HG02884 (cell line): ENCODE measurements around the gene TMEM263.
"Not testable (repeated sequence)": the region's sequence is repeated elsewhere in the genome, so short reads cannot be mapped to it uniquely, and the experiment has no call there.

Experiments
- ATAC-seq: cut with Tn5 transposase; IDR thresholded peaks from one replicate; pipeline ENCODE4 v1.9.1; 2021; ENCODE audit warnings: mild to moderate bottlenecking, moderate library complexity; ENCODE audit not compliant: unreplicated experiment

The TMEM263 gene

DNA sequence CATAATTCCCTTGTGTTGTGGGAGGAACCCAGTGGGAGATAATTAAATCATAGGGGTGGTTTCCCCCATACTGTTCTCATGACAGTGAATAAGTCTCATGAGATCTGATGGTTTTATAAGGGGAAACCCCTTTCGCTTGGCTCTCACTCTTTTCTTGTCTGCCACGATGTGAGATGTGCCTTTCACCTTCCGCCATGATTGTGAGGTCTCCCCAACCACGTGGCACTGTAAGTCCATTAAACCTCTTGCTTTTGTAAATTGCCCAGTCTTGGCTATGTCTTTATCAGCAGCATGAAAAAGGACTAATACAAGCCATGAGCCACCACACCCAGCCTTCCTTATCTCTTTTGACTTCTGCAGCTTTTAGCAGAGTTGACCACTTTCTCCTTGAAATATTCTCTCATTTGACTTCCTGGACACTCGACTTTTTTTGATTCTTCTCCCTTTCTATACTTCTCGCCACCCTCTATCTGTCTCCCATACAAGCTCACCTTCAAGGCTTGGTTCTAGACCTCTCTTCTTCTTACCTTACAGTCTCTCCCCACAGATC lies 29.0 kb downstream of the TMEM263 start:
- no peak for ATAC-seq

GRCh38 chr12:106985479-106985878 lies 29.8 kb downstream of the TMEM263 start:
- ATAC-seq, result no peak

- ATAC-seq, result no peak
Observed at GRCh38 chr12:106986135-106986534, 30.4 kb downstream of the TMEM263 start.

DNA sequence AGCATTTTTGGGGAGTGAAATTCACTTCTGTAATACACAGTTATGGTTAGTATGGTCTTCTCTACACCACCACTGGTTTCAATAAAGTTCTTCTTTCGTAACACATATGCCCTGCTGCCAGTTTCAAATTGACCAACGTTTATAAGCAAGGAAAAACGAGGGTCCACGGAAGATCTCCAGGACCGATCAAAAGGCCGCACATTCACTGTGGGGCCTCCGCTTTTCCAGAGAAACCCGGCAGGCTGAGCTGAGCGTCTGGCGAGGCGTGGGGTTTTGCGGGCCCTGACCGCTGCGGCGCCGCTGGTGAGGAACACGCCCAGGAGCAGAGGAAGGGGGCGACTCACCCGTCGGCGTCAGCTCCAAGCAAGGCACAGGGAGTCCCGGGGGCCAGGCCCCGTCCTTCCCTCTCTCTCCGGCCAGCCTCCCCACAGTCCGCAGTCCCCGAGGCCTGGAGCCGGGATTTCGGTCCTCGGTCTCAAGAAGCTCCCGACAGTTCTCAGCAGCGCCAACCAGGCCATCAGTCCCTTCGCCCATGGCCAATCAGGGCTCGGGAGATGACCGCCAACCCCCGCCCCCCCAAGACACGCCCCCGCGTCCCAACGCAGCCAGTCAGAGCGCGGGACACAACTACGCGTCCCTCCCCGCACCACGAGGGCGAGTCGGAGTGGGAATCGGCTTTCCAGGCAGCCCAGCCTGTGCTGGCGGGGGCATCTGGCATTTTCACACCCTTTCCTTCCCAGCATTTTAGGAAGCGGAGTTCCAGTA lies 31.1 kb downstream of the TMEM263 start, which contains the start of gene MTERF2:
Gene MTERF2 (minus strand): TSS at position 522 of the 765 bp plus-strand sequence. CDS start 8,432 bp downstream, outside the sequence.
- peak; percentile 87 for ATAC-seq

GRCh38 chr12:106987846-106988245 lies 32.1 kb downstream of the TMEM263 start:
- no peak for ATAC-seq

DNA sequence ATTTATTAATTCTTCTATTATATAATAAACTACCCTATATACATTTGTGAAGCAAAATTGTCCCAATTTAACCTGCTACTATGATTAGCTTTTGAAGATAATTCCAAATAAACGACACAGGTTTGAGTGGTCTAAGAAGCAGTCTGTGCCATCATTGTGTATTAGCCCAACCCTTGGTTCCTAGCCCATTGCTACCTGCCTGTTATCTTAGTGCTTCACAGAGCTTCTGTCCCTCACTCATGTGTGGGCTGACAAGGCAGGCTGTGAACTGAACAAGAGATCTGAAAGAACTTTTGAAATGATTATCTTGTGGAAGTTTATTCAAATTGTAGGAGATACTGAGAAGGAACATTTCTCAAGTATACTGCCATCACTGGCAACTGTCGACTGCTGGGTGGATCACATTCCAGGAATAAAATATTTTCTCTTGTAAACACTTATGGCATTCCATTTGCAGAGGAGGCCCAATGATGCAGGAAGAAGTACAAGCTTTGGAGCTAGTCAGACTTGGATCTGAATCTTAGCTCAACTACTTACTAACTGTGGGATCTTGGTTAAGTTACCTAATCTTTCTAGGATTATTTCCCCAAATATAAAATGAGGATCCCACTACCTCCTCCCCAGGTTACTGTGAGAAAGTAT lies 39.0 kb downstream of the TMEM263 start:
- ATAC-seq, result no peak

- not testable (repeated sequence) for ATAC-seq
Observed at GRCh38 chr12:106996102-106996501, 40.4 kb downstream of the TMEM263 start.

DNA sequence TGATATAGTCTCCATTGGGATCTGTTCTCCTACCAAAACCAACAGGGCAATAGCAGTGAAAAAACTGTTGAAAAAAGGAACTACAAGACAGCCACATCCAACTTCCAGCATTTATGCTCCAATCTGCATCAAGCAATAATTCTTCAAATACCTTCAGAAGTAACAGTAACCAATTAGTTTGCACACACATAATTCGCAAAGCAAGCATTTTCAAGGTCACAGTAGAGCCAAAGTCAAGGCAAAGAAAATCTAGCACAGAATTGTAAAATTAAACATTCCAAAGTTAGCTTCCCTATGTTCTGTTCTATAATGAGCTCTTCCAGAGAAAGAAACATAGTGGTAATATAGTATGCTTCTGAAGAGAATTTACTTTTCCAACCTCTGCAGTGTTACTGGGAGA lies 42.2 kb downstream of the TMEM263 start:
- ATAC-seq, result no peak

- ATAC-seq, result no peak
Observed at GRCh38 chr12:106999446-106999845, 43.7 kb downstream of the TMEM263 start.

DNA sequence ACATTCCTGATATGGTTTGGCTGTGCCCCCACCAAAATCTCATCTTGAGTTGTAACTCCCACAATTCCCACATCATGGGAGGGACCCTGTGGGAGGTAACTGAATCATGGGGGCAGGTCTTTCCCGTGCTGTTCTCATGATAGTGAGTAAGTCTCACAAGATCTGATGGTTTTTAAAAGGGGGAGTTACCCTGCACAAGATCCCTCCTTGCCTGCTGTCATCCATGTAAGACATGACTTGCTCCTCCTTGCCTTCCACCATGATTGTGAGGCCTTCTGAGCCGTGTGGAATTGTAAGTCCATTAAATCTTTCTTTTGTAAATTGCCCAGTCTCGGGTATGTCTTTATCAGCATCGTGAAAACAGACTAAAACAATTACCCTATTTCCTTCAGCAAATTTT lies 47.0 kb downstream of the TMEM263 start:
- not testable (repeated sequence) for ATAC-seq

DNA sequence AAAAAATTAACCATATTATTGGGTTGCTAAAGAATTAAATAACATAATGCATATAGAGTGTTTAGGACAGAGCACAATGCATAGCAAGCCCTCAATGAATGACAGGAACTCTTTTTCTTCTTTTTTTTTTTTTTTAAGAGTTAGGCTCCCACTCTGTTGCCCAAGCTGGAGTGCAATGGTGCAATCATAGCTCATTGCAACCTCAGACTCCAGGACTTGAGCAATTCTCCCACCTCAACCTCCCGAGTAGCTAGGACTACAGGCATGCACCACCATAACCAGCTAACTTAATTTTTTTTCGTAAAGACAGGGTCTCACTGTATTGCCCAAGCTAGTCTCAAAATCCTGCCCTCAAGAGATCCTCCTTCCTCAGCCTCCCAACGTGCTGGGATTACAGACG lies 51.7 kb downstream of the TMEM263 start:
- ATAC-seq, result no peak

DNA sequence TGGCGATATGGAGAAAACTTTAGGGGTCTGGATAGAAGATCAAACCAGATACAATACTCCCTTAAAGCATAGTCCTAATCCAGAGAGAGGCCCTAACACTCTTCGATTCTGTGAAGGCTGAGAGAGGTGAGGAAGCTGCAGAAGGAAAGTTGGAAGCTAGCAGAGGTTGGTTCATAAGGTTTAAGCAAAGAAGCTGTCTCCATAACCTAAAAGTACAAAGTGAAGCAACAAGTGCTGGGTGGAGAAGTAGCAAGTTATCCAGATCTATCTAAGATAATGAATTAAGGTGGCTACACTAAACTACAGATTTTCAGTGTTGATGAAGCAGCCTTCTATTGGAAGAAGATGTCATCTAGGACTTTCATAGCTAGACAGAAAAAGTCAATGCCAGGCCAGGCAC lies 55.8 kb downstream of the TMEM263 start:
- ATAC-seq, result no peak

GRCh38 chr12:107012736-107013425 lies 57.2 kb downstream of the TMEM263 start:
- ATAC-seq, result no peak

DNA sequence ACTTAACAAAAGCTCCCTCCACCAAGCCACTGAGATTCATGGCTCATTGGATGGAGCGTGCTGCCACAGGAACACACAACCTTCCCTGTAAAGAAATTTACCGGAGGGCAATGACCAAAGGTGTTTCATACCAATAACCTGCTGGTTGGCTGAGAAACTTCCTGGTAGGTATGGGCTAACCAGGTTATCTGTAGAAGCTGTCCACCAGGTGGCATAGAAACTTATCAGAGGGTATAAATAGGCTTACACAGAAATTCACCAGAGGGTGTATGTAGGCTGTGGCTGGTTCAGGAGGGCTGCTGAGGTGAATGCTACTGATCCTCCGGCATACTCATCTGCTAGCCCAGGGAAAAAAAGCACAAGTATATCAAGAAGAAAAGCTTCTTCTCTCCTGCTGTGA lies 58.3 kb downstream of the TMEM263 start:
- ATAC-seq, result no peak

DNA sequence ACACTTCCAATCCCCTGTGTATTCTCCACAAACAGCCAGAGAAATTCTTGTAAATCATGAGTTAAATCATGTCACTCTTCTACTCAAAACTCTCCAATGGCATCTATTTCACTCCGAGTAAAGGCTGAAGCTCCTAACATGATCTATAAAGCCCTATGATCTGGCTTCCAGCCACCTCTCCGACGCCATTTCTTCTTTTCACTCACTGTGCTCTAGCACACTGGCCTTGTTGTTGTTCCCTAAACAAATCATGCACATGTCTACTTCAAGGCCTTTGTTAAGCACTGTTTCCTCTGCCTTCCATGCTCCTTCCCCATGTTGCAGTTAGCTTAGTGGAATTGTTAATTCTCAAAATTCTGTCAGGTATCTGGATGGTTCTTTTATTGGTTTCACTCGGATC lies 61.3 kb downstream of the TMEM263 start:
- no peak for ATAC-seq

- ATAC-seq, result no peak
Observed at GRCh38 chr12:107019546-107019945, 63.8 kb downstream of the TMEM263 start.
